GM10847 (cell line): Measurements from ENCODE around the gene KIF13A.

Experiments
- POLR2A ChIP-seq: IDR thresholded peaks from 2 replicates; pipeline ENCODE4 v1.6.1; 2011; ENCODE audit not compliant: insufficient read length; ENCODE audit errors: extremely low read depth

The KIF13A gene

DNA sequence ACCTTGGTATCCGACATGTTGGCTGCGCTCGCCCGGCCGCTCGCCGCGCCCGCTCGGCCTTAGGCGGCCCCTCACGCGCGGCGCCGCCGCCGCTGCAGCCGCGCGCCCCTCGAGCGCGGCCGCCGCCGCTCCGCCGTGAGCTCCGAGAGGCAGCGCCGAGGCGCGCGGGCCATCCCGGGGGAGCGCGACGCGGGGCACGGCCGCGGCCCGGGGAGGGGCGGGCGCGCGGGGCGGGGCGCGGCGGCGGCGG lies at the start of gene KIF13A:
Gene KIF13A, minus strand, starts transcription at position 189 of the 250 bp plus-strand sequence. Its CDS starts 172 bp downstream, at position 17.
- TF ChIP-seq POLR2A = no peak

DNA sequence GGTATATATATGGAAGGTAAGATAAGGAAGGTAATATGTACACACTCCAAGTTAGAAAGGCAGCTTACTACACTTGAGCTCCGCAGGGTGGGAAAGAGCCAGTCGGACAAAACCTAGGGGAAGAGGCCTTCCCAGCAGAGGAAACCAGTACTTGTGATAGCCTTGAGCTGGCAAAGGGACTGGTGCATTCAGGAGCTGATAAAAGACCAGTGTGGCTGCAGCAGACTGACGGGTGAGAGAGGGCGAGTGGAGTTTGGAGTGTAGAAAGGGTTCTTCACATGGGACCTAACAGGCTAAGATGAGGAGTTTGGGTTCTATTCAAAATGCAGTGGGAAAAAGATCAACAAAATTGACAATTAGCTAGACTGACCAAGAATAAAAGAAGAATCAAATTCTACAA lies 49.3 kb upstream of the KIF13A start:
- no peak for TF ChIP-seq POLR2A

DNA sequence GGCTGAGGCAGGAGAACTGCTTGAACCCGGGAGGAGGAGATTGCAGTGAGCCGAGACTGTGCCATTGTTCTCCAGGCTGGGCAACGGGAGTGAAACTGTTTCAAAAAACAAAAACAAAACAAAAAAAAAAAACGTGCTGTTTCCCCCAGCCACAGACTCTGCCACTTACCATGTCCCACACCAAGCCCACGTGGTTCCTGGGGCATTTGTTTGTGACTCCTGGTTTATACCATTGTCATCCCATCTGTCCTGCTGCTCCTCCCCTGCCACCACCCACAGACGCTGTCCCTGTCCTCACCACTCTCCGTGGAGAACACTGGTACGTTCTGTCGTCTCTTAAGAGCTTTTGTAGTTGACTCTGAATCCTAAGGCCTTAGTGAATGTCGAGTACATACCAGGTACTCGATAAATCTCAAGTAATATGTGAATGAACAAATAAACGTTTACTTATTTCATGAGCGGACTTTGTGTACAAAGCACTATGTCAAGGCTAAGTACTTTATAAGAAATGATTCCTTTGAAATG lies 48.0 kb upstream of the KIF13A start:
- TF ChIP-seq POLR2A = no peak

DNA sequence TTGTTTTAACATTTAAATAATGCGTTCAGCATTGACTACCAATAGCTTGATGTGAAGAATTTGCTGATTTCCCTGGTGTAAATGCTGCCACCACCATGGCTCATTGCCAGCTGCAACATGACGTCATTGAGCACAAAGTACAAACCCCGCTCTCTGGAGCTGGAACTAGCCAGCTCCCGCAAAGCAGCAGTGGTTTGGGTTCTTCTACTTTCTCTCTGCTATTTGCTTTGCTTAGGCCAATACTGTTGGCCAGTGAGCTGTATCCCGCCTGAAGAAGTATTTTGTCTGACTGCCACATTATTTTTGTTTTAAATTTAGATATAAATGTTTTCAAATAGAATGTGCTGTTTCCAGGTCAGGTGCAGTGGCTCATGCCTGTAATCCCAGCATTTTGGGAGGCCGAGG lies 47.4 kb upstream of the KIF13A start:
- no peak for TF ChIP-seq POLR2A

DNA sequence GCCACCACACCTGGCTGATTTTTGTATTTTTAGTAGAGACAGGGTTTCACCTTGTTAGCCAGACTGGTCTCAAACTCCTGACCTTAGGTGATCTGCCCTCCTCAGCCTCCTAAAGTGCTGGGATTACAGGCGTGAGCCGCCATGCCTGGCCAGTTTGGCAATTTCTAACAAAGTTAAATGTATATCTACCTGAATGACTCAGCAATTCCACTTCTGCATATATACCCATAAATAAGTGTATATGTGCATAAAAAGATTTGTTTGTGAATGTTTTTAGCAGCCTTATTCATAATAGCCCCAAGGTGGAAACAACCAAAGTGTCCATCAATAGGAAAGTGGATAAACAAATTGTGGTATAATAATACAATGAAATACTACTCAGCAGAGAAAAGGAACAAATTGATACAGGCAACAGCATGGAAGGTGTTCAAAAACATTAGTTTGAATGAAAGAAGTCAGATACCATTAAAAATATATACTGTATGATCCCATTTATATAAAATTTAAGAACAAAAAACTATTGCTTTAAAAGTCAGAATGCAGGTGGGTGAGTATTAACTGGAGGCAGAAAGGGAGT lies 44.3 kb upstream of the KIF13A start:
- TF ChIP-seq POLR2A = no peak

DNA sequence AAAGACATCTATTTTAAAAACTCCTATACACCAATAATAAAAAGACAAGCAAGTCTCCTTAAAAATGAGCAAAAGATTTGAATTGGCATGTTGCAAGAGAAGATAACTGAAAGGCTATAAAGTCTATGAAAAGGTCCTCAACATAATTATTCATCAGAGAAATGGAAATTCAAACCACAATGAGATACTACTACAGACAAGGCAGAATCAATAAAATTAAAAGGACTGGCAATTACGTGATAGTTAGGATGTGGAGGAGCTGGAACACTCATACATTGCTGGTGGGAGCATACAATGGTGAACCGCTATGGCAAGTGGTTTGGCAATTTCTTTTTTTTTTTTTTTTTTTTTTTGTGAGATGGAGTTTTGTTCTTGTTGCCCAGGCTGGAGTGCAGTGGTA lies 43.8 kb upstream of the KIF13A start:
- TF ChIP-seq POLR2A = no peak

DNA sequence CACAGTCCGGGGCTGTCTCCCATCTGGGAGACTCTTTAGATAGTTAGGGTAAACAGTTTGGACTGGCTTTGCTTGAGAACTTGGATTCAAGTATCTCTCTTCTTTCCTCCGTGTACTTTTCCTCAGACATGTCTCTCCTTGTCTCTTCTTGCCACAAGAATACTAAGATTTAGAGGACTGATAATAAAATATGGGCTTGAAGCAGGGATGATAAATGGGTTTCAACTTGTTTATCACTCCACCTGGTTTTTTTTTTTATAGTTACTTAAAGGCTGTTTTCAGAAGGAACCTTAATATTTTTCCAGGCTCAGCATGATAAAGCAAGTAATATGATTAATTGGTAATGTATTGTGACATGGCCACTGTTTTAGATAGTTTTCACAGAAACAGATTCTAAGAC lies 40.9 kb upstream of the KIF13A start:
- TF ChIP-seq POLR2A = no peak

DNA sequence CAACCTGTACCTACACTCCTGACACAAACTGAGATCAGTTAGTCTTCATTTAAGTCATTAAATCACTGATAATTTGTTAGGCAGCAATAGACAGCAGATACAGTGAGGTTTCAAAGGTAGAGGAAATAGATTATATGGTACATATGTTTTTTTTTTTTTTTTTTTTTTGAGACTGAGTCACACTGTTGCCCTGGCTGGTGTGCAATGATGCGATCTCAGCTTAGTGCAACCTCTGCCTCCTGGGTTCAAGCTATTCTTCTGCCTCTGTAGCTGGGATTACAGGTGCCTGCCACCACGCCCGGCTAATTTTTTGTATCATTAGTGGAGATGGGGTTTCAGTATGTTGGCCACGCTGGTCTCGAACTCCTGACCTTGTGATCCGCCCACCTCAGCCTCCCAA lies 38.2 kb upstream of the KIF13A start:
- TF ChIP-seq POLR2A = no peak

DNA sequence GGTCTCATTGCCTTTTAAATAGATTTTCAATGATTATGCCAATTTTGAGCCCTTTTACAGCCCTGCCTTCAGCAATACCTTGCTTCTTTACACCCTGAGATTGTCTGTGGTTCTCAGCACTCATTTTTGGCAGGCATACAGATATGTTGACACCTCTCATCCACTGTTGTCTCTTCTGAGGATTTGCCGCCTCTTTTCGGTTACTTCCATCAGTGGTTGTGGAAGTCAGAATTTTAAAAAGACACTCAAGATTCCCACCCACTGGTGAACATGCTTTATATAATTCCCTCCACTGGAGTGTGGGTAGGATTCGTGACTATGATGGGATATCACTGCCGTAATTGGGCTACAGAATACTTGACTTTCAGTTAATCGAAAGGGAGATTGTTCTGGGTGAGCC lies 37.4 kb upstream of the KIF13A start:
- no peak for TF ChIP-seq POLR2A

DNA sequence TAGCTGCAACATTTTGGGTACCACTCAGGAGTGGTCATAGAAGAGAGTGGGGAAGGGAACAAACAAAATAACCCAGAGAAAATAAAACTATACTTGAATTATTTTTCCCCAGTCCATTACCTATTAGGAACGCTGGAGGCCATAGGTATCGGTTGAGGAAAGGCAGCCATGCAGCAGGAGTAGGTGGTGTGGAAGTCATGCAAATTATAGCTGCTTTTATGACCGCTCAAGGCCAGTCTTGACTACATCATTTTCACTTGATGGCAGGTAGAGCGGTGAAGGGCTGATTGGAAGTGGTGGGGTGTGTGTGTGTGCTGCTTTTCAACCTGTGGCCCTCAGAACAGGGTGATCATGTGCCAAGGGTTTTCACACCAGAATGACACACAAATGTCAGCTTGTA lies 36.5 kb upstream of the KIF13A start:
- TF ChIP-seq POLR2A = no peak

DNA sequence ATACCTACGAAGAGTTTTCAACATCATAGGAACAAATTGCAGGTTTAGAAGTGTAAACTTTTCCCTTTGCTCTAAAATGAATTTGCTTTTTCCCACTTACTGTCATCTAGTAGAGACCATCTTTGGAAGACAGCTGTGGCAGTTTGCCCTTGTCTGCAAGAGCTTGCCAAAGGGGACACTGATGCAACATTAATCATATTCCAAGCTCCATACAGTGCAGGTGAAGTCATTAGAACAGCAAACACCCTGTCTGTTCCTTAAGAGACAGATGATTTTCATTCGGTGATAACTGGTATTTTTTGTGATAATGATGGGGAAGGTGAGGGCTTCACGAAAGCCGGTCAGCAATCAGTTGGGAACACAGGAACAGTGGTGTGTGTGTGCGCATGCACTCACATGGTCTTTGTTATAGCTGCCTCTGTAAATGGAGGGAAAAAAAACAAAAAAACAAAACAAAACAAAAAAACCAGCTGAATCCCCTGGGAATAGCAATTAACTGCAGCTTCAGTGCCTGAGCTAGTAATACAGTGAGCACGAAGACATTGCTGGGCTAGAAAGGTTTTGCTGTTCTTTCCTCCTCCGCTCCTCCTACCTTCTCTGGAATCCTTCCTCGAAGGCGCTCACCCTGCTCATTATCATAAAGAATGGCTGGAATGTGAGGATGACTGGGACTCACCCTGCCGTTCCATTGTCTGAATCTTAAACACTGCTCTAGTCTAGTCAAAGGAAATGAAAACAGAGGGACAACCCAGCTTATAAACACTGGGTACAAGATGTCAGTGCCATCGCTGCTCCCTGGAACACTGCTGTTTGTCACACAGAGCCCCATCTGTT lies 35.2 kb upstream of the KIF13A start:
- TF ChIP-seq POLR2A = no peak

DNA sequence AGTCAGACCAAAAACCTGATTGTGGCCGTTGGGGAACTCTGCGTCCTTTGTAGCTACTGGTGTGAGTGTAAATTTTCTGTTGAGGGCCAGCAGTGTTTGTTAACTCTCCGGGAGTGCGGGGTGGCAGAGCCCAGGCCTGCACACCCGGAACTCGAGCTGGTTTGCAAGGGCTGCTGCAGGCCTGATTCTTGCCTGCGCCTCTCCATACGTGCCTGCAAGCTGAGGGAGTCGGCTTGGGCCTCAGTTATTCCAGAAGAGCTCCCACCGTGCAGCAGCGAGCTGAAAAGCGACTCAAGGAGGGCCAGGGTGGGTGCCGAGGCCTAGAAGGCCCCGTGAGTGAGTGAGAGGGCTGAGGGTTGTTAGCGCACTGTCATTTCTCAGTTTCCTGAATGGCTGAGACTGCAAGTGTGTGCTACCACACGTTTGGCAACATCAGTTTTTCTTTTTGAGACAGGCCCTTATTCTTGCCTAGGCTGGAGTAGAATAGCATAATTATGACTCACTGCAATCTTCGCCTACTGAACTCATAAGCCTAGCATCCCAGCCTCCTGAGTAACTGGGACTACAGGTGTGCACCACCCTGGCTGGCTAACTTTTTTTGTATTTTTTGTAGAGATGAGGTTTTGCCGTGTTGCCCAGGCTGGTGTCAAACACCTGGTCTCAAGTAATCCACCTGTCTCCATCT lies 33.9 kb upstream of the KIF13A start:
- TF ChIP-seq POLR2A = no peak

DNA sequence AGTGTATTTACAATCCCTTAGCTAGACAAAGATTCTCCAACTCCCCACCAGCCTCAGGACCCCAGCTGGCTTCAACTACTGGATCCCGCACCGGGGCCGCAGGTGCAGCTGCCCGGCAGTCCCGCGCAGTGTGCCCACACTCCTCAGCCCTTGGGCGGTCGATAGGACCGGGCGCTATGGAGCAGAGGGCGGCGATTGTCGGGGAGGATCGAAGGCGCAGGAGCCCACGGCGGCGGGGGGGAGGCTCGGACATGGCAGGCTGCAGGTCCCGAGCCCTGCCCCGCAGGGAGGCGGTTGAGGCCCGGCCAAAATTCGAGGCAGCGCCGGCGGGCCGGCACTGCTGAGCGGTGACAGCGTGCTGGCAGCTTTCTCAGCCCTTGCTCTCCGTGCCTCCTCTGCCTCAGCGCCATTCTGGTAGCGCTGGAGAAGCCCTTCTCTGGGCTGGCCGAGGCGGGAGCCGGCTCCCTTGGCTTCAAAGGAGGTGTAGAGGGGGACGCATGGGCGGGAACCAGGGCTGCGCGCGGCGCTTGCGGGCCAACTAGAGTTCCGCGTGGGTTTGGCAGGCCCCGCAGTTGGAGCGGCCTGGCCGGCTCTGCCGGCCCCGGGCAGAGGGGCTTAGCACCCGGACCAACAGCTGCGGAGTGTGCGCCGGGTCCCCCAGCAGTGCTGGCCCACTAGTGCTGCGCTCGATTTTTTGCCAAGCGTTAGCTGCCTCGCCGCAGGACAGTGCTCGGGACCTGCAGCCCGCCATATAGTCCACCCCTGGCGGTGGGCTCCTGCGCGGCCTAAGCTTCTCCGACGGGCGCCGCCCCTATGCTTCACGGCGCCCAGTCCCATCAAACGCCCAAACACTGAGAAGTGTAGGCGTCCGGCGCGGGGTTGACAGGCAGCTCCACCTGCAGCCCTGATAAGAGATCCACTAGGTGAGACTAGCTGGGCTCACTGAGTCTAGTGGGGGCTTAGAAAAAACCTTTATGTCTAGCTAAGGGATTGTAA lies 32.4 kb upstream of the KIF13A start:
- no peak for TF ChIP-seq POLR2A

DNA sequence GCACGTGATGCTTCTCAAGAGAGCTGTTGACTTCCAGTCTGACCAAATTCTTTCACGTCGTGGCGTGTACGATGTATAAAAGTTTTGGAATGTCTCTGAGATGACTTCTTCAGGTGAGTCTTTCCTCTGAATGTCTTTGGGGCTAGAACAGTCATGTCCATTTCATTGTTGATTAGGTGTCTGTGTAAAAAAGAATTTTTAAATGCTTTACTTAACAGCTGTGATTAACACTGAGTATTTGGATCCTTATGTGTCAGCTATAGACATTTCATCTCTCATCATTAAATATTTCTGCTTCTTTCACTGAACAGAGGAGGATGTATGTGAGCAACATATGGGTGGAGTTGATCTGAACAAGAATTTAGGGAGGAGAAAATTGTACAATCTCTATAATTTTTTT lies 29.3 kb upstream of the KIF13A start:
- no peak for TF ChIP-seq POLR2A

DNA sequence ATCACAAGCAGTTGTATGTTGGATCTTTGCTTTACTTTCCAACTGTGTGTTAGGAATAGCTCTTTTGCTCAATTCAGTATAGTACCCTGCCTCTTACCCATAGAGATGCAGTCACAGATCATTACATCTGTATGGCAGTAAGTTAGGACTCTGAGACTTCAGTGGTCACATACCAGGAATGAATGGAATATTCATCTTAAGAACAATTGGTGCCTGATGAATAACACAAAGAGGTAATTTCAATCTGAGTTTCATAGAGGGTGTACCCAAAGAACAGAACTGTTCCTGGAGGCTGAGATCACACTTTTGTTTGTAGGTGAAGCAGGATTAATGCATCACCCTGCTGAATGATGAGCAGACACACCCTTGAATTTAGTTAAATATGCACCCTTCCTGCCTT lies 28.7 kb upstream of the KIF13A start:
- TF ChIP-seq POLR2A = no peak
